Measurements from ENCODE around the gene ZNF205. TPM values are rescaled to one million over a fixed set of nuclear protein-coding genes. Genes with fewer than 3 reads are reported as not detected.
A peak's percentile ranks its signal among the peaks of the same experiment; 100 is the strongest.

Gene ZNF205
- total and polyA plus RNA-seq, 2 of the 13 experiments (the other 11 are each of a cell fraction or from before 2014, with no cell fraction given), result 5.8 to 10.2 TPM

GRCh38 chr16:3143598-3144320 lies 31.4 kb downstream of the ZNF205 start (continued):
- no peak for TF ChIP-seq CHCHD3 (CRISPR knock-in tag; IDR thresholded peaks at IDR 0.05)
- TF ChIP-seq ZNF292 (CRISPR knock-in tag; IDR thresholded peaks at IDR 0.05; ENCODE audit: borderline replicate concordance, low read depth), result 0 out of 2 replicates have a peak, but pooled peaks have one; percentile 51
- TF ChIP-seq CAMTA2 (CRISPR knock-in tag; IDR thresholded peaks at IDR 0.05; ENCODE audit: borderline replicate concordance), result no peak
- no peak for TF ChIP-seq SETDB1 (CRISPR knock-in tag; IDR thresholded peaks at IDR 0.05; ENCODE audit: borderline replicate concordance)
- TF ChIP-seq TEAD3 (CRISPR knock-in tag; optimal IDR thresholded peaks at IDR 0.05; ENCODE audit: borderline replicate concordance), result no peak
- no peak; the same call in 1 of the 2 replicates for TF ChIP-seq ZNF772 (CRISPR knock-in tag; IDR thresholded peaks at IDR 0.05)
- no peak for TF ChIP-seq MED1 (CRISPR knock-in tag; IDR thresholded peaks at IDR 0.05)
- no peak for TF ChIP-seq POLR2AphosphoS5 (IDR thresholded peaks at IDR 0.05; ENCODE audit: low read depth, low read length)
- TF ChIP-seq ELF4 (CRISPR knock-in tag; IDR thresholded peaks at IDR 0.05; ENCODE audit: borderline replicate concordance), result no peak
- TF ChIP-seq PHB2 (IDR thresholded peaks at IDR 0.05; ENCODE audit: partially characterized antibody), result no peak
- no peak for TF ChIP-seq ZNF564 (CRISPR knock-in tag; IDR thresholded peaks at IDR 0.05)
- TF ChIP-seq ZBTB10 (CRISPR knock-in tag; IDR thresholded peaks at IDR 0.05; ENCODE audit: borderline replicate concordance), result no peak
- no peak for TF ChIP-seq CEBPB (IDR thresholded peaks at IDR 0.05; ENCODE audit: borderline replicate concordance, low read depth, low read length)
- TF ChIP-seq RFX3 (CRISPR knock-in tag; IDR thresholded peaks at IDR 0.05), result no peak
- no peak for TF ChIP-seq SMYD3 (CRISPR knock-in tag; IDR thresholded peaks at IDR 0.05)
- no peak for TF ChIP-seq ZBTB46 (CRISPR knock-in tag; IDR thresholded peaks at IDR 0.05; ENCODE audit: borderline replicate concordance)
- TF ChIP-seq ZNF335 (CRISPR knock-in tag; IDR thresholded peaks at IDR 0.05), result no peak
- TF ChIP-seq ZNF446 (CRISPR knock-in tag; IDR thresholded peaks at IDR 0.05), result no peak
- TF ChIP-seq RBFOX2 (IDR thresholded peaks at IDR 0.05; ENCODE audit: low read depth, low read length), result no peak
- no peak for TF ChIP-seq TCF7L2 (IDR thresholded peaks at IDR 0.05; ENCODE audit: low read depth, low read length)
- no peak for TF ChIP-seq ZBTB4 (CRISPR knock-in tag; IDR thresholded peaks at IDR 0.05; ENCODE audit: borderline replicate concordance)
- no peak for TF ChIP-seq SSRP1 (CRISPR knock-in tag; IDR thresholded peaks at IDR 0.05)
- TF ChIP-seq ZNF788 (CRISPR knock-in tag; IDR thresholded peaks at IDR 0.05; ENCODE audit: borderline replicate concordance), result no peak
- TF ChIP-seq ZNF891 (CRISPR knock-in tag; IDR thresholded peaks at IDR 0.05), result no peak

Measured in HepG2 (cell line).